GM13976 (cell line): ENCODE results near the gene CENPC.

Experiments
- DNase-seq: peaks from one replicate; pipeline ENCODE4 v3.0.0; 2012; ENCODE audit warnings: low spot score
- in situ Hi-C: fragments of 300-500 bp; cut with MboI; formaldehyde crosslinking; loops from one replicate; pipeline ENCODE4 v1.12.0; 2022; ENCODE audit warnings: low sequenced_read_pairs, mixed read lengths, inconsistent platforms; ENCODE audit not compliant: unreplicated experiment
- TF ChIP-seq, protein P1 (sequence below): IDR thresholded peaks from 2 replicates; pipeline ENCODE4 v1.5.1; 2012; ENCODE audit warnings: borderline replicate concordance, mild to moderate bottlenecking; ENCODE audit not compliant: insufficient read depth; ENCODE audit errors: extremely low read depth, missing control alignments, control extremely low read depth

Gene CENPC

DNA sequence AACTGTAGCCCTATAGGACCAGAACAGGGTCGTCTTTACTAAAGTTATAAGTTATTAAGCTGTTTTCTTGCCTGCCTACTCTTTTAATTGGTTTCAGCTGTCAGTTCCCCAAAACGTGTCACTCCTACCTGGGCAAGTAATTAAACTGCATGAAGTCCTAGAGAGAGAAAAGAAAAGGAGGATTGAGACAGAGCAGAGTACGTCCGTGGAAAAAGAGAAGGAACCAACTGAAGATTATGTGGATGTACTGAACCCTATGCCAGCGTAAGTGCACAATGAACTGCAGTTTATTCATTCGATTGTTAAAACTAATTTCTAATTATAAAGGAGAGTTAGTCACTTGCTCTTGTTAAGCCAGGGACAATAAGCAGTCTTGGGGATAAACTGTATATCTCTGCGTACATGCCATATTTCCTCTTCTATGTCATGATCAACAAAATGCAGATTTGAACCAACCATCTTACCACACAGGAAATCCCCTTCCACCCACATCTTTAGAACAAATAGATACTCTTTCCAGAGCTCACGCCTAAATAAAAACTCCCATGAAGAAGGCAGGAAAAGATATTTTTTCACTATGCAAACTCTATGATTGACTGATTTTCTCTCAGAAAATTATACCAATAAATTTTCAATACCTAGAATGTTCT lies 36.0 kb upstream of the CENPC start:
- TF ChIP-seq, protein P1, sequence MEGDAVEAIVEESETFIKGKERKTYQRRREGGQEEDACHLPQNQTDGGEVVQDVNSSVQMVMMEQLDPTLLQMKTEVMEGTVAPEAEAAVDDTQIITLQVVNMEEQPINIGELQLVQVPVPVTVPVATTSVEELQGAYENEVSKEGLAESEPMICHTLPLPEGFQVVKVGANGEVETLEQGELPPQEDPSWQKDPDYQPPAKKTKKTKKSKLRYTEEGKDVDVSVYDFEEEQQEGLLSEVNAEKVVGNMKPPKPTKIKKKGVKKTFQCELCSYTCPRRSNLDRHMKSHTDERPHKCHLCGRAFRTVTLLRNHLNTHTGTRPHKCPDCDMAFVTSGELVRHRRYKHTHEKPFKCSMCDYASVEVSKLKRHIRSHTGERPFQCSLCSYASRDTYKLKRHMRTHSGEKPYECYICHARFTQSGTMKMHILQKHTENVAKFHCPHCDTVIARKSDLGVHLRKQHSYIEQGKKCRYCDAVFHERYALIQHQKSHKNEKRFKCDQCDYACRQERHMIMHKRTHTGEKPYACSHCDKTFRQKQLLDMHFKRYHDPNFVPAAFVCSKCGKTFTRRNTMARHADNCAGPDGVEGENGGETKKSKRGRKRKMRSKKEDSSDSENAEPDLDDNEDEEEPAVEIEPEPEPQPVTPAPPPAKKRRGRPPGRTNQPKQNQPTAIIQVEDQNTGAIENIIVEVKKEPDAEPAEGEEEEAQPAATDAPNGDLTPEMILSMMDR: no peak
- peak; percentile 48 for DNase-seq
- in situ Hi-C loops: no loop called here

DNA sequence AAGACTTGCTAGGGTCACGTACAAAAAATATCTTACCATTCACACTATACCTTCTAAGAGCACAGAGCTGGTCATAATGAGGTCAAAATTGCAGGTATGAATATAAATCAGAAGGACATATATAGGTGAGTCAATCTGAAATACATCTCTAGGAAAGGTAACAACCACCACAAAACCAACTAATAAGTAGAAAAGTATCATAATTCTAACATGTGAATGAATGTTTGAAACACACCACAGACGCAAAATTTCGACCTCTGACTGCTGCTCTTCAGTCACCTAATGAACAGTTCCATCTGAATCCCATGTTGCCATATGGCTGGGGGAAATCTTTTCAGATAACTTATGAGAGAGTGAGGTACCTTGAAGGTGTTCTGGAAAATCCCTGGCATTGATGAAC lies 35.3 kb upstream of the CENPC start:
- TF ChIP-seq, protein P1: no peak
- in situ Hi-C loops: no loop called here
- no peak for DNase-seq

- DNase-seq: no peak
- in situ Hi-C loops: no loop called here
- TF ChIP-seq, protein P1: no peak
These were observed 31.2 kb upstream of the CENPC start for GRCh38 chr4:67576538-67576937.

- in situ Hi-C loops: no loop called here
- no peak for DNase-seq
- TF ChIP-seq, protein P1: no peak
These were observed 30.8 kb upstream of the CENPC start for GRCh38 chr4:67576059-67576466.

DNA sequence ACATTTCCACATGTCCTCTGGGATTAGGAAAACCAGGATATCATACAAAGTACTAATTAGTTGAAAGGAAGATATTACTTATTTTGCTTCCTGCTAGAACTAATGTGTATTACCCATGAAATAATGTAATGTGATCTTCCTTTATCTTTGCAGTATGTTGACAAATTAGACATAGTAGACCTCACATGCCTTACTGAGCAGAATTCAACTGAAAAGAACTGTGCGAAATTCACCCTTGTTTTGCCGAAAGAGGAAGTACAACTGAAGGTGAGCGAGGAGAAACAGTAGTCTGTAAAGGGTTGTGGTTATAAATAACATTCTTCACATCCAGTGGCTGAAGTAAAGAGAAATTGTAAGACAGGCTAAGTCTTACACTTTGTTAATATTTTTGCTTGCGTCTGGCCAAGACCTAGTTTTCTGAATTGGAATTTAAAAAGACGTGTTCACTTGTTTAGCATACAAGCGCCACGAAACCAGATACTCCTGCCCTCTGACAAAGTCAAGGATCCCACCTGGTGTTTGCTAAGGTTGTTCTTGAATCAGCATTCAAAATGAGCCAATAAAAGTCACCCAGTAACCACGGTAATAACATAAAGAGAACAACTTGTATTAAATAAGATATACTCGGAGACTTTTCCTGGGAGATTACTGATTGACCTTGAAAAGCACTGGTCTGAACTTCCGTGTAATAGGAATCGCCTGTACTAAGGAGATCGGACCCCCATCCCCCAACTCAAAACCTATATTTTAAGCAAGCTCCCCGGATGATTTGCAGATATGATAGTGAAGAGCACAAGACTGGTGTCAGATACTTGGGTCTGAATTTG lies 30.1 kb upstream of the CENPC start:
- DNase-seq: peak; percentile 46
- in situ Hi-C loops: no loop called here
- TF ChIP-seq, protein P1: no peak

DNA sequence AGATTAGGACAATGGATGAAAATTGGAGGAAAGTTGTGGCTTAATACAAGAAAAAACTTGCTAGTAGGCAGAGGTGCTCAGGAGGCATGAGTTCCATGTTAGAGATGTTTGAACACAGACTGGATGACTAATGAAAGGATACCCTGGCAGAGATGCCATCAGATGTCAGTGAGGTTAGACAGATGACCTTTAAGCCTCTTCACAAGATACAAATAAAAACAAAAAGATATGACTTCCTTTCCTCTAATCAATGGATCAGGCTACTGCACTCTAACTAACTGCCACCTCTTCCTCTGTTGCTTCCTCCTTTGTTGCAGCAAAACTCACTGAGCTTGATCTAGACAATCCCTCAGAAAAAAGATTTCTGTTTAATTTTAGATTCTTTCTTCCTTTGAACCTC lies 27.9 kb upstream of the CENPC start:
- in situ Hi-C loops: no loop called here
- TF ChIP-seq, protein P1: no peak
- no peak for DNase-seq
